H7 (cell line): ENCODE results near the gene VEGFC. TPM values are rescaled to one million over a fixed set of nuclear protein-coding genes. Genes with fewer than 3 reads are reported as not detected.

Experiments
- DNase-seq: peaks from one replicate; pipeline ENCODE4 v3.0.0; 2012
- H3K27me3 ChIP-seq: 2 replicates; pipeline ENCODE4 v1.6.0; 2011; ENCODE audit warnings: mild to moderate bottlenecking, low read length; ENCODE audit not compliant: control insufficient read depth, insufficient read depth
- H3K36me3 ChIP-seq: replicated peaks from 2 replicates; pipeline ENCODE4 v1.5.1; 2011; ENCODE audit warnings: low read length; ENCODE audit not compliant: control insufficient read depth, insufficient read depth
- H3K4me3 ChIP-seq: 2 replicates; pipeline ENCODE4 v1.5.1; 2011; ENCODE audit warnings: low read depth, mild to moderate bottlenecking, control low read depth, low read length, moderate library complexity; ENCODE audit not compliant: insufficient read depth
- total RNA-seq: library from RNA; depleted of rRNA; stranded (reverse); fragments of >200 nt; shearing (Covaris generic); gene quantifications from 2 replicates; pipeline ENCODE4 v1.2.3, GENCODE V29; 2014

VEGFC gene
- total RNA-seq, 1 experiment from 2014 or later = 0.59 TPM

DNA sequence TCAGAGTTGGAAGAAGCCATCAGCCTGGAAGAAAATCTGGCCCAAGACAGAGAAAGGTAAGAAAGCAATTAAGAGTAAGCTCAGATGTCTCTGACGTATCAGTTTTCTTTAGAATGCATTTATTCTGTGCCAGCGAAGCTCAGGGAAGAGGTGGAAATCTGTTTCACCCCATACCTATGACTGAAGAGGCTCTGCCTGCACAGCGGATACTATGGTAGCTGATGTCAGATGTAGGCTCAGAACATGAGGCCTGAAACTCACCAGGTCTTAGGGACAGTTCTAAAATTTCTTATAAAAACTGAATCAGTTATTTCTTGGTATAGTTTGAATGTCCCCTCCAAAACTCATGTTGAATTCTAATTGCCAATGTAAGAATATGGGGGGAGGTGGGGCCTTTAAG is 30.9 kb downstream of the VEGFC start:
- DNase-seq = no peak
- Histone ChIP-seq H3K27me3 (no peaks in the 10 kb centered on the region), H3K4me3 (no peak overlapping the region), H3K36me3 (no peaks in the 10 kb centered on the region)

DNA sequence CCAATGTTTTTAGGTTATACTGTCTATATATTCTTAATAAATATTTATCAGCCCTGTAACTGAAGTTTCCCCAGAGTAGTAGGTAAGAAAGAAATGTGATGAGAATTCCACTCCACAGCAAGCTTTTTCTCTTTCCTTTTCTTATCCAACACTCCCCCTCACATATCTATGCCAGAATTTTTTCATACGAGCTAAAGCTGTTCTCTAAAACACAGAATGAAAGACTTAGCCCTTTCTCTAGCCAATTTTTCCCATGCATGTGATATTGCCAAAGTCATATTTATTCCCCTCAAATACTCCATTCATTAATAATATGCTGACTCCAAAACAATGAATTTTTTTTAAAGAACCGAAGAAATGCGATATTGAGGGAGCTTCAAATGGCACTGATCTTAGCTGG is 32.3 kb downstream of the VEGFC start:
- H3K36me3 ChIP-seq = no peaks in the 10 kb centered on the region
- no peak for DNase-seq
- H3K4me3 ChIP-seq = no peak overlapping the region
- H3K27me3 ChIP-seq = no peaks in the 10 kb centered on the region

DNA sequence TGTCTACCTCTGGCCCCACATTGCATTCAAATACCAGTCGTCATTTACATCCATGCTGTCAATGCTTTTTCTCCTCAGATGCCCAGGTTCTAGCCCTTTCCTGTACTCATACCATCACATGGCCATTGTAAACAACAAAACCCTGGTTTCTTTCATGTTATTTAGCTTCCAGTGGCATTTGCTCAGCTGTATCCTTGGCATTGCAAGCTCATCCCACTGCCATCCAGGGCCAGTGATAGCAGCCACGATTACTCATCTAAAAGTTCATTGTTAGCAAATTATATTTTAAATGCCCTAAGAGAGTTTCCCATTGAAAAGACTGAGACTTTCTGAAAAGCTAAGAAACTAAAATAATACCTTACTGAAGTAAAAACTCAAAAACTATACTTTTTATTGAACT is 34.0 kb downstream of the VEGFC start:
- no peaks in the 10 kb centered on the region for H3K36me3 ChIP-seq
- DNase-seq = no peak
- H3K4me3 ChIP-seq = no peak overlapping the region
- no peaks in the 10 kb centered on the region for H3K27me3 ChIP-seq

DNA sequence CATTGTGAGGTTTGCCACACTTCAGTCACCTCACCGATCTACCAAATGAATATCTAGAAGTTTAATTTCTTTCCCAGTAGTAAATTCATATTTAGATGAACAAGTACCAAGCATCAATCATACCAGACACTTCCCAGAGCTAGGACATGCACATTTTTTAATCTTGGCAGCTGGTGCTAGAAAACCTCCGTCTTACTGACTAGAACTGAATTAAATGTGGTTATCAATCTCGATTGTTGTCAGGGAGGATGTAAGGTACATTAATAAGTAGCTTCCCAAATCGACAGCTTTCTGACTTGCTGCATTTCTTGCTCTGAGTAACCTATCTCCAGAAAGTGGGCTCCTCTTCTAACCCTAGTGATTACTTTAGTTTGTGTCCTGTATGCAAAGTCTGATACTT is 34.4 kb downstream of the VEGFC start:
- no peaks in the 10 kb centered on the region for H3K27me3 ChIP-seq

DNA sequence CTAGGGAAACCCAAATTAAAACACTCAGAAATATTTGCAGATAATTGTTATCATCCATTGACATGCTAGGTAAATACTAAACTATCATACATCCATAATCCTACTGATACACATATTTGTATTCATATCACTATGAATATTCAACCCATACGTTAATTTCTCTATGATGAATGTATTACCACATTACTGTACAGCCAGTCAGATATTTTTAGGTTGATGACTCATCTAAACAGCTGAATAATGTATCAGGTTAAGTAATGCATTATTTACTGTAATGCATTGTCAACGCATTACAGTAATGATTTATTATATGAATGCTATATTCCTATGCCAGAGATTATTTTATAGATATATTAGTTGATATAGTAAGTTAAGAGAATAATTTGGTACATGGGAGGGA is 37.1 kb downstream of the VEGFC start:
- H3K4me3 ChIP-seq = no peak overlapping the region
- no peak for DNase-seq
- no peaks in the 10 kb centered on the region for H3K36me3 ChIP-seq
- no peaks in the 10 kb centered on the region for H3K27me3 ChIP-seq

More for the DNA sequence above, 34.4 kb downstream of the VEGFC start:
- no peak for DNase-seq
- Histone ChIP-seq H3K4me3 (no peak overlapping the region), H3K36me3 (no peaks in the 10 kb centered on the region)

DNA sequence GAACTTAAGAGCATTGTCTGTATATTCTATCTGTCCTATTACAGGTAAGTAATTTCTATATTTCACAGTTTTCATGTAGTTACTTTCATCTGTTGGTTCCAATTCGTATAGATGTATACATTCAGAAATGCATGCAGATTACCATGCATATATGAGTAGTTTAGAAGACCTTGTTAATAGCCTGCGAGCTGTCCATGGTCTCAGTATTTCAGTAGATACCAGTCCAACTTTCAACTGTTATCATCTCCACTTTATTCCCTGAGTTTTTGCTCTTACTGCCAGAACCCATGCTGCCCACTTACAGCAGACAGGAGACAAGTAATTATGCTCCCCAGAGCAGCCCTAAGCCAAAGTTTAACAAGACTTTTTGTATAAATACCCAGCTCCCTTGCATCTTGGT is 37.7 kb downstream of the VEGFC start:
- DNase-seq = no peak
- Histone ChIP-seq H3K27me3 (no peaks in the 10 kb centered on the region), H3K4me3 (no peak overlapping the region), H3K36me3 (no peaks in the 10 kb centered on the region)

DNA sequence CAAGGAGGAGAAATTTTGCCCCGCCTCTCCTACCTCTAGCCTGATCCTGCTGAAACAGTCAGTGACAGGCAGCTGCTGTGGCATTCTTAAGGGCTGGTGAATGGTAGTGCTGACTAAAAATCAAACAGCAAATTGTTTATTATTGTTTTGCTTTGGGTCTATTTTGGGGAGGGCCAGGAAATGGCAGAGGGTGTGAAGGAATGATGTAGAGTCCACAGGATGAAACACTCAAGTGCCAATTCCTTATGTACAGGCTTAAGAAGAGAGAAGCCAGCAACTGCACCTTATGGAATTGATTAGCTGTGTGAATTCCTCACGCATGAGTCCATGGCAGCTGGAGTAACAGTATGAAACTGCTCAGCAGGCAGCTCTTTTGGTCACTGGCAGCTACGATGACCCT is 39.7 kb downstream of the VEGFC start:
- DNase-seq = no peak
- Histone ChIP-seq H3K4me3 (no peak overlapping the region), H3K36me3 (no peaks in the 10 kb centered on the region), H3K27me3 (no peaks in the 10 kb centered on the region)

DNA sequence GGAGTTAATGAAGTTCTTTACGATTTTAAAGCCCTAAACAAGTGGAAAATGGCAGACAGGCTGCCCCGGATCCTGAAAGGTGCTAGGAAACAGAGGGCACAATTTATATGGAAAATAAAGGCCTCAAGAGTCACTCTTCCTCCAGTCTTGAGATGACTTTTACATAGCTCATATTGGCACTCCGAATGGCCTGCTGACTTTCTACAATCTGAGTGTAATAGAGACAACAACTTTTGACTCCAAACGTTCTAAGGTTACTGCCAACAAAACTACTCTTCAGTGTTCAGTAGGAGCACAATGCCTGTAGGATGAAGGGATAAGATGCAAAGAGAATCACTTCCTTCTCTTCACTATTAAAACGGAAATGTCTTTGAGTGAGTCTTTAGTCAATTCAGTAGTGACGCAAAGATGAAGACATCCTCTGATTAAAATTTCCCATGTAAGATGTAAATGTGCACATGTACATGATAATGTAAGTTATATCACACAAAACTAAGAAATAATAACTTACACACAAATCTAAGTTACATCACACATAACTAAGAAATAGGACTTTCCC is 40.5 kb downstream of the VEGFC start:
- Histone ChIP-seq H3K4me3 (no peak overlapping the region), H3K36me3 (no peaks in the 10 kb centered on the region), H3K27me3 (no peaks in the 10 kb centered on the region)
- DNase-seq = no peak

DNA sequence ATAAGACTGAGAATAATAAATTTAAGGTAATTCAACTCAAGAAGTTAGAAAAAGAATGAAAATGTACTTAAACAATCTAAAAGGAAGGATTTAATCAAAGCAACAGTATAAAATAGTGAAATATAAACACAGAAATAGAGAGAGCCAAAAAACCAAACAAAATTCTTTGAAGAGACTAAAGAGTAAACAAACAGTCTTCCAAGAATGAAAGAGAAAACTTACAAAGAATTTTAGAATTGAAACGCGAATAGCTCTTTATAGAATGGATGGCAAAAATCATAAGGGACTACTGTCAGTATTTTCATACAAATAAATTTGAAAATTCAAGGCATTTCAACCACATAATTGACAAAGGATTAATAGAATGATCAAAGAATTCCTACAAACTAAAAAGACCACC is 41.7 kb downstream of the VEGFC start:
- no peaks in the 10 kb centered on the region for H3K36me3 ChIP-seq
- H3K4me3 ChIP-seq = no peak overlapping the region
- DNase-seq = no peak
- no peaks in the 10 kb centered on the region for H3K27me3 ChIP-seq

DNA sequence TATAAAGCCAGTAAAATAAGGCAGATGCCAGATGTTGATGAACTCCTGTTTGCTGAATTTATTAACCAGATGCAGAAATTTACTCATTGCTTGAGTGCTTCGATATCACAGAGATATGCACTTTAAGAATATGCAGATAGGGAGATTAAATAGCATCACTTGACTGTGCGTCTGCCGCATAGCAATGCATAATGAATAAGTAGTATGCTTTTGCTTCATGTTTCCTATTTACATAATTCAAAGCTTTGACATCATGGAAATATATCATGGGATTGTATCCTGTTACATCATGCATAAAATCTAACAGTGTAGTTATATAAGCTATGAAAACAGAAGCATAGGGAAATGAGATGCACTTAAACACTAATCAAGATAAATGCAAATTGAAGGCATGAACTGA is 45.9 kb downstream of the VEGFC start:
- H3K4me3 ChIP-seq = no peak overlapping the region
- DNase-seq = no peak

DNA sequence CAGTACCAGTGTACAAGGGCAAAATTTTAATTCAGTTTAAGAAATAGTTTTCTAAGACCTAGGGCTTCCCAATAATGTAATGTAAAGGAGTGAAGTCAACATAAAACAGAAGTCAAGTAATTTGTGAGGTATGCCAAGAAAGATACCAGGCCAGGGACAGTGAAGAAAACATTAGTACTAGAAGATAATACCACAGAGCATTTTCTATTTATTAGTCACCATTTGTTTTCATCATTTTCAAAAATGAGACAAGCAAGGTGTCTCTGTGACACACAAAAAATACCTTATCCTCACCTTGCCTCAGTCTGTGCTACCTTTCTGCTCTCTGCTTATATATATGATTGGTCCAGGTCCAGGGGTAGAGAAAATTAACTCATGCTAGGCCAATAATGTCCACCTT is 46.8 kb downstream of the VEGFC start:
- no peaks in the 10 kb centered on the region for H3K36me3 ChIP-seq
- DNase-seq = no peak
- H3K4me3 ChIP-seq = no peak overlapping the region
- no peaks in the 10 kb centered on the region for H3K27me3 ChIP-seq

More for the DNA sequence above, 45.9 kb downstream of the VEGFC start:
- Histone ChIP-seq H3K27me3 (no peaks in the 10 kb centered on the region), H3K36me3 (no peaks in the 10 kb centered on the region)

DNA sequence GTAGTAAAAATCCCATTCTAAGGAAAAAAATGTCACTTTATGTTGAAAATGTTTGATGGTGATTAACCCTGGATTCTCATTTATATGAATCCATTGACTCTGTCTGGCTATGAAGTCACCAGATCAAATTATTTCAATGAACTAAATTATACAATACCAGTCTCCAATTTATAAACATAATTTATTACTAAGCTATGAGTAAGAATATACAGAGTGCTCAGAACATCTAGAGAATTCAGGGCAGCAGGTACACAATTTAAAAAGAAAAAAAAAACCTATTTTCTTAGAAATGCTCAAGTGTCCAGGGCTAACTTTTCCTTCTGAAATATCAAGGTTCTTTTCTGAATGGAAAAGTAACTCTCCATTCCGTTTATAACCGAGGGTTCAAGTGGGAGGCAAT is 48.6 kb downstream of the VEGFC start:
- Histone ChIP-seq H3K36me3 (no peaks in the 10 kb centered on the region), H3K4me3 (no peak overlapping the region), H3K27me3 (no peaks in the 10 kb centered on the region)
- DNase-seq = no peak

DNA sequence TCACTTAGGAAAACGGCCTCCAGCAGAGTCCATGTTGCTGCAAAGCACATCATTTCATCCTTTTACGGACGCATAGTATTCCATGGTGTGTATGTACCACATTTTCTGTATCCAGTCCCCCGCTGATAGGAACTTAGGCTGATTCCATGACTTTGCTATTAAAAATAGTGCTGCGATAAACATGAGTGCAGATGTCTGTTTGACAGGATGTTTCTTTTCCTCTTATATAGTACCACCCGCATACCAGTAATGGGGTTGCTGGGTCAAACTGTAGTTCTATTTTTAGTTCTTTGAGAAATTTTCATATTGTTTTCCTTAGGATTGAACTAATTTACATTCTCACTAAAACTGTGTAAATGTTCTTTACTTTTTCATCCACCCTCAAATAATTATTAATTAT is 50.5 kb downstream of the VEGFC start:
- no peak for DNase-seq
- H3K36me3 ChIP-seq = no peaks in the 10 kb centered on the region
- H3K4me3 ChIP-seq = no peak overlapping the region
- no peaks in the 10 kb centered on the region for H3K27me3 ChIP-seq

DNA sequence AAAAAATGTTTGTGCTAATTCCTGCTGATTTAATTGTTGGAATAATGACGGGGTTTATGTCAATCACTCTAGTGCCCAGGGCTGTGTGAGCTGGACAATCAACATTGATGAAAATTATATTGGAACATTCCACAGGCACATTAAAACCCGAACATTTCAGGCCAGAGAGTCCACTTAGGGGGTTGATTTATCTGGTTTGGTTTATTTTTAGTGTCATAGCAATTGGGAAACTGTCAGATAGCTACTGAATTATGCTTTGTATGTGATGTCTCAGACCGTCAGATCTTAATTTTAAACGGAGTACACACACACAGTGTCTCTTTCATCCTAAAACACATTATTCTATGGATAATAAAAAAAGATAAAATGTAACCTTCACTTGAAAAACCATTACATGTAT is 51.5 kb downstream of the VEGFC start:
- Histone ChIP-seq H3K4me3 (no peak overlapping the region), H3K36me3 (no peaks in the 10 kb centered on the region), H3K27me3 (no peaks in the 10 kb centered on the region)
- no peak for DNase-seq

DNA sequence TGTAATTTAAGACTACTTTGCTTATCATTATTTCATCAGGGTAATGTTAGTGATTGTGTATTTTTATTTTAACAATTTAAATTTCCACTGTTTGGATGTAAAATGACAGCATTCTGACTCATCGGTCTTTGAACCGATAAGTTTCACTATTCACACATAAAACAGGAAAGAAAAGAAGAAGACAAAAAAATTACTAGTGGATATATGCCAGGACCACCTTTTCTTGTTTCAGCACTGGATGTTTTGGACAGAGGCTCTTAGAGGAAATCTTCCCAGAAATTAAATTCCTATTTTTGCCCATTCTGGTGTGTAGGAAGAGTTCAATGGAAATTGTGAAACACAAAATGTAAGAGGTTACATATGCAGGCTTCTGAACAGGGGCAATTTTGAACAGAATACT is 57.4 kb downstream of the VEGFC start:
- Histone ChIP-seq H3K27me3 (no peaks in the 10 kb centered on the region), H3K4me3 (no peak overlapping the region), H3K36me3 (no peaks in the 10 kb centered on the region)
- no peak for DNase-seq

DNA sequence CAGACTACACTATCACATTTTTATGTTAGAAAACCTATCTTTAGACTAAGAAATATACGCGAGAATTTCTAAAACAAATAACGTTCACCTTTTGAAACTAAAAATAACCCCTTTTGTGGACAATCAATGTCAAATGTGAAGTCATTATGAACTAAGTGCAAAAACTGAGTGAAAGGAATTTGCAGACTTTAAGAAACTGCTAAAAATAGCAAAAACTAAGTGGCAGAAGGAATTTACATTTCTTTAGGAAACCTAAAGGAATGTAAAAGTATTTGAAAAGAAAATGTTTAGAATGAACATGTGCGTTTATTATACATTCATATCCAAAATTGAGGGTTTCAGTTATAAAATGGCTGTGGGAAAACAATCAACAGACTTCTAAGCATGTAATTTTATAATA is 58.3 kb downstream of the VEGFC start:
- no peak for DNase-seq
- H3K4me3 ChIP-seq = no peak overlapping the region

More for the DNA sequence above, 58.3 kb downstream of the VEGFC start:
- no peaks in the 10 kb centered on the region for H3K36me3 ChIP-seq
- no peaks in the 10 kb centered on the region for H3K27me3 ChIP-seq
